ENCODE results near the gene URB1.
"Not testable (repeated sequence)": the region's sequence is repeated elsewhere in the genome, so short reads cannot be mapped to it uniquely, and the experiment has no call there.

Gene URB1

GRCh38 chr21:32282992-32283391 is 109.8 kb downstream of the URB1 start:
- no peak for DNase-seq (ENCODE audit: low spot score)

- no peak for DNase-seq (ENCODE audit: low spot score)
These were observed 111.3 kb downstream of the URB1 start for GRCh38 chr21:32281531-32281930.

DNA sequence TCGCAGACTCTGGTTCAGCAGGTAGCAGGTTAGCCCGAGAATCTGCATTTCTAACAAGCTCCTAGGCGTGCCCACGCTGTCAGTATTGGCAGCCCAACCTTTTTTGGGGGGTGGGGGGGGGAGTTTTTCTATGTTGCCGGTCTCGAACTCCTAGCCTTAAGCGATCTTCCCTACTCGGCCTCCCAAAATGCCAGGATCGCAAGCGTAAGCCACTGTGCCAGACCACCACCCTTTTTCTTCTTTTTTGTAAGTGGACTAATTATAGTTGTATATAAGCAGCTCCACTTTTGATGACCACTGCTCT is 113.5 kb downstream of the URB1 start:
- no peak for DNase-seq (ENCODE audit: low spot score)

GRCh38 chr21:32278518-32279376 is 114.1 kb downstream of the URB1 start, which contains the start of gene MIS18A:
Gene MIS18A, minus strand, starts transcription at chr21:32279049. Its CDS starts 35 bp downstream, at chr21:32279014.
- DNase-seq (ENCODE audit: low spot score): peak; percentile 97

- peak; percentile 30 for DNase-seq (ENCODE audit: low spot score)
These were observed 114.7 kb downstream of the URB1 start for GRCh38 chr21:32278103-32278502.

DNA sequence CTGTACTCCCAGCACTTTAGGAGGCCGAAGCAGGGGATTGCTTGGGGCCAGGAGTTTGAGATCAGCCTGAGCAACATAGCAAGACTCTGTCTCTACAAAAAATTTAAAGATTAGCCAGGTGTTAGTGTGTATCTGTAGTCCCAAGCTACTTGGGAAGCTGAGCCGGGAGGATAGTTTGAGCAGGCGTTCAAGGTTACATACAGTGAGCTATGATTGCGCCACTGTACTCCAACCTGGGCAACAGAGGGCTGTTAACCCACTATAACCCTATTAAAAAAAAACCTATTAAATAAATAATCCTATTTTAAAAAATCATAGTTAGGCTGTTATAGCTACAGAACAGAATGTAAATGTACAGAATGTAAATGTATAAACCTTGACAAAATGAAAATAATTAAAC is 116.1 kb downstream of the URB1 start:
- DNase-seq (ENCODE audit: low spot score): no peak

GRCh38 chr21:32270748-32271147 is 122.1 kb downstream of the URB1 start:
- no peak for DNase-seq (ENCODE audit: low spot score)

GRCh38 chr21:32265321-32265720 is 127.5 kb downstream of the URB1 start:
- not testable (repeated sequence) for DNase-seq (ENCODE audit: low spot score)

GRCh38 chr21:32261929-32262328 is 130.9 kb downstream of the URB1 start:
- no peak for DNase-seq (ENCODE audit: low spot score)

All from NAMALWA (cell line).